Natural killer cell (primary cell): ENCODE measurements around the gene KRT5. TPM values are rescaled to one million over a fixed set of nuclear protein-coding genes. Genes with fewer than 3 reads are reported as not detected.

Source experiments
- ATAC-seq, 3 donors: fragments of 150-1000 bp in 2 of 3; fragments of 200-7000 bp in 1 of 3; cut with Tn5 transposase; 1 replicate in 1 of 3; 2 replicates in 2 of 3; pipeline ENCODE4 v1.10.0; 2021; ENCODE audit warnings: mild to moderate bottlenecking in 2 of 3, moderate library complexity in 2 of 3
- DNase-seq, 2 donors: peaks; one replicate each; pipeline versions ENCODE4 v3.0.0 to v3.0.0-alpha.2; 2013 to 2021; ENCODE audit warnings: mixed read lengths in 1 of 2
- H3K27ac ChIP-seq: one replicate; pipeline ENCODE4 v1.5.1; 2013; ENCODE audit warnings: mild to moderate bottlenecking, low read length
- H3K27me3 ChIP-seq: one replicate; pipeline ENCODE4 v1.6.1; 2013; ENCODE audit warnings: low read length; ENCODE audit not compliant: control insufficient read depth, insufficient read depth
- H3K36me3 ChIP-seq: one replicate; pipeline ENCODE4 v1.6.1; 2013; ENCODE audit warnings: low read length; ENCODE audit not compliant: control insufficient read depth, insufficient read depth
- H3K4me1 ChIP-seq: one replicate; pipeline ENCODE4 v1.6.1; 2013; ENCODE audit warnings: low read length; ENCODE audit not compliant: control insufficient read depth, insufficient read depth
- H3K4me3 ChIP-seq: one replicate; pipeline ENCODE4 v1.5.1; 2013; ENCODE audit warnings: low read length
- H3K9me3 ChIP-seq: one replicate; pipeline ENCODE4 v1.6.1; 2013; ENCODE audit warnings: low read length; ENCODE audit not compliant: control insufficient read depth, insufficient read depth
- H3K27ac Mint-ChIP-seq, 2 donors: one replicate each; pipeline ENCODE4 v1.8.0; 2022; ENCODE audit warnings: mild to moderate bottlenecking in 2 of 2, mixed read lengths in 2 of 2, moderate library complexity in 1 of 2
- H3K27me3 Mint-ChIP-seq, 2 donors: one replicate each; pipeline ENCODE4 v1.8.0; 2022; ENCODE audit warnings: low read depth in 2 of 2, mixed read lengths in 2 of 2
- H3K36me3 Mint-ChIP-seq: one replicate; pipeline ENCODE4 v1.8.0; 2022; ENCODE audit warnings: mixed read lengths
- H3K4me1 Mint-ChIP-seq, 2 donors: one replicate each; pipeline ENCODE4 v1.8.0; 2022; ENCODE audit warnings: mixed read lengths in 2 of 2
- H3K4me3 Mint-ChIP-seq: one replicate; pipeline ENCODE4 v1.8.0; 2022; ENCODE audit warnings: mild to moderate bottlenecking, moderate library complexity, mixed read lengths
- H3K9me3 Mint-ChIP-seq, 2 donors: one replicate each; pipeline ENCODE4 v1.8.0; 2022; ENCODE audit warnings: mixed read lengths in 2 of 2
- CTCF ChIP-seq: fragments of 200-600 bp; IDR thresholded peaks from one replicate; pipeline ENCODE4 v1.8.0; 2022; ENCODE audit warnings: antibody characterized with exemption
- WGBS: methylation state at CpG from one replicate; pipeline ENCODE4 v1.1.7; 2013; ENCODE audit warnings: missing lambda C conversion rate; ENCODE audit not compliant: insufficient coverage; 5-methylcytosine and 5-hydroxymethylcytosine counted together
- intact Hi-C: fragments of 100-400 bp; cut with micrococcal nuclease; formaldehyde crosslinking; loops from one replicate; pipeline ENCODE4 v1.14.2; 2022
- total RNA-seq, 4 donors: library from RNA; stranded (reverse); fragments of 120-200 nt in 1 of 4; gene quantifications; one replicate each; pipeline versions ENCODE4 v1.2.3 to v1.2.4, GENCODE V29; 2013 to 2022

The KRT5 gene
- total RNA-seq, 3 donors from 2014 or later (not counting 1 experiment from before 2014, with no cell fraction given): 0.40 to 0.70 TPM; not detected in 1

DNA sequence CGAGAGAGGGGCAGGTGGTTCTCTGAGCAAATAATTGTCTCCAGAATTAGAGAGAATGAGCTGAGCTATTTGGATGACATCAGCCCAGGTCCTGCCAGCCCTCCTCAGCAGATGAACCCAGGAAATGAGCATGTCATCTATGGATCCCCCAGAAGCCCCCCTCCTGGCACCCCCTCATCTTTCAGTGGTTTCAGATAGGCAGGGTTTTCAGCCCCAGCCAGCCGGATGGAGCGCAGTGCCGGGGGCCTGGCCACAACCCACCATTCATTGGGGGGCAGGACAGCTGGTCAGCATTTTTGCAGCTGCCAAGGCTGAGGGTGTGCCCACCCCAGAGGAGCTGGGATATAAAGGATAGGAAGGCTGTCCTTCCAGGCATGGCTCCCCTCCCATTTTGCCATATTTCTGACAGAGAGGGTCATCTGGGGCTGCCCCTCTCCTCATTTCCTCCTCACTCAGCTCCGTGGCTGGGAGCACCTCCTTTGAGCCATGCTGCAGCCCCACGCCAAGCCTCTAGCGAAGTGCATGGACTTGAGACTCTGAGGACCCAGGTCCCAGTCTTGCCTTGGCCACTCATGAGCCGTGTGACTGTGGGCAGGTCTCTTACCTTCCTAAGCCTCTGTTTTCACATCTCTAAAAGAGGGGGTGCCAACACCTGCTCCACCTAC, 38.7 kb upstream of the KRT5 start:
- no peaks in the 10 kb centered on the region for H3K27me3 ChIP-seq
- H3K36me3 ChIP-seq: no peaks in the 10 kb centered on the region
- Mint-ChIP-seq H3K27ac (peak overlapping the region; percentile 47 to 91), H3K4me3 (peak overlapping the region; percentile 68), H3K36me3 (no peaks in the 10 kb centered on the region), H3K9me3 (no peaks in the 10 kb centered on the region), H3K27me3 (no peaks in the 10 kb centered on the region), H3K4me1 (peaks cover 80 to 81% of the 10 kb centered on the region in 2 donors)
- DNase-seq (peak; percentile 40 to 55), ATAC-seq (peak in 2 of 3 donors; percentile 35 to 56)
- no peak overlapping the region for H3K4me3 ChIP-seq
- TF ChIP-seq CTCF: no peak
- 40% methylated on average over 8 of the region's 8 CpGs for WGBS
- H3K27ac ChIP-seq: peak overlapping the region; percentile 63
- intact Hi-C loops: loop anchor here (1.0 to 2.0 kb wide), 2 partner anchors 8 to 86 kb away; no protein-coding TSS in a partner anchor
- peaks cover 79% of the 10 kb centered on the region for H3K4me1 ChIP-seq
- no peaks in the 10 kb centered on the region for H3K9me3 ChIP-seq

DNA sequence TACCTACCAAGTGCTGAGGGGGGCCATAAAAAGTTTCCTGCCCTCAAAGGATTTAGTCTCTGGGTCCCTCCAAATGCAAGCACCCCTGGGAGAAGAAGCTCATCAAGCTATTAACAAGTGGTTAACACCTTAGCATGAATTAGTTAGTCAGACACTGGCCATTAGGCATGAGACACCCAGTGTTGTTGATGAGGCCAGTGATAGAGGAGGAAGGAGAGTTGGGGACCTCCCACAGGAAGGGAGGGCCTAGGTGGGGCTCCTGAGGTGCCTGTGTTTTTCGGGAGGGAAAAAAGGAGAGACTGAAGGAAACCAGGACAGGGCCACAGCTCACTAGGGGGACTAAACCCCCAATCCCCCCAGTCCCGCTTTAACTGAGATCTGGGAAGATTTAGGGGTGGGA, 37.3 kb upstream of the KRT5 start:
- Mint-ChIP-seq H3K9me3 (no peaks in the 10 kb centered on the region), H3K36me3 (no peaks in the 10 kb centered on the region), H3K4me1 (peaks cover 82% of the 10 kb centered on the region in 2 donors), H3K27ac (peak overlapping the region; percentile 47 to 91), H3K27me3 (no peaks in the 10 kb centered on the region), H3K4me3 (peak overlapping the region; percentile 82)
- 80% methylated on average over 1 of the region's 2 CpGs for WGBS
- intact Hi-C loops: no loop called here
- TF ChIP-seq CTCF: no peak
- Histone ChIP-seq H3K4me3 (no peak overlapping the region), H3K27me3 (no peaks in the 10 kb centered on the region), H3K9me3 (no peaks in the 10 kb centered on the region), H3K4me1 (peaks cover 87% of the 10 kb centered on the region), H3K27ac (peak overlapping the region; percentile 57), H3K36me3 (no peaks in the 10 kb centered on the region)
- peak in 1 of 2 donors; percentile 28 for DNase-seq
- ATAC-seq: peak in 1 of 3 donors; percentile 16

GRCh38 chr12:52555577-52555976, 35.4 kb upstream of the KRT5 start:
- DNase-seq (peak in 1 of 2 donors; percentile 67), ATAC-seq (peak; percentile 39 to 60 (median 54))
- intact Hi-C loops: no loop called here
- Histone ChIP-seq H3K27me3 (no peaks in the 10 kb centered on the region), H3K36me3 (no peaks in the 10 kb centered on the region), H3K27ac (peak overlapping the region; percentile 37), H3K9me3 (no peaks in the 10 kb centered on the region), H3K4me1 (peaks cover 74% of the 10 kb centered on the region), H3K4me3 (no peak overlapping the region)
- Mint-ChIP-seq H3K4me3 (peak overlapping the region; percentile 71), H3K4me1 (peaks cover 70 to 71% of the 10 kb centered on the region in 2 donors), H3K36me3 (no peaks in the 10 kb centered on the region), H3K27ac (peak overlapping the region; percentile 47 to 91), H3K27me3 (peaks cover 0 to 6% of the 10 kb centered on the region in 2 donors), H3K9me3 (no peaks in the 10 kb centered on the region)
- no peak for TF ChIP-seq CTCF
- 27% methylated on average over 6 of the region's 6 CpGs for WGBS
